ENCODE data around the gene TBC1D5.

Gene TBC1D5

GRCh38 chr3:17288839-17289399 is 453.5 kb downstream of the TBC1D5 start:
- Histone ChIP-seq H3K27ac (no peak overlapping the region), H3K4me3 (no peak overlapping the region), H3K36me3 (peaks cover 5 to 17% (median 9%) of the 10 kb centered on the region in 3 donors), H3K4me1 (peaks cover 0 to 3% (median 0%) of the 10 kb centered on the region in 4 donors), H3K27me3 (no peaks in the 10 kb centered on the region), H3K9me3 (no peaks in the 10 kb centered on the region)
- no peak for TF ChIP-seq CTCF (IDR thresholded peaks at IDR 0.05)
- intact Hi-C loops (cut with DNase I; ENCODE audit: low total_unique reads), result no loop called here
- no peak for DNase-seq

- Histone ChIP-seq H3K4me1 (peaks cover 0 to 3% (median 0%) of the 10 kb centered on the region in 4 donors), H3K36me3 (peaks cover 5 to 17% (median 9%) of the 10 kb centered on the region in 3 donors), H3K4me3 (no peak overlapping the region), H3K27me3 (no peaks in the 10 kb centered on the region), H3K9me3 (no peaks in the 10 kb centered on the region), H3K27ac (no peak overlapping the region)
- DNase-seq, result no peak
- intact Hi-C loops (cut with DNase I; ENCODE audit: low total_unique reads), result no loop called here
- no peak for TF ChIP-seq CTCF (IDR thresholded peaks at IDR 0.05)
Observed at GRCh38 chr3:17287006-17287689, 455.3 kb downstream of the TBC1D5 start.

- Histone ChIP-seq H3K27ac (no peak overlapping the region), H3K9me3 (no peaks in the 10 kb centered on the region), H3K4me3 (no peak overlapping the region), H3K36me3 (no peaks in the 10 kb centered on the region), H3K27me3 (no peaks in the 10 kb centered on the region), H3K4me1 (no peaks in the 10 kb centered on the region)
- DNase-seq, result no peak
- intact Hi-C loops (cut with DNase I; ENCODE audit: low total_unique reads), result loop anchor here (10.0 kb wide), 1 partner anchor 117 kb away; no protein-coding TSS in a partner anchor
- no peak for TF ChIP-seq CTCF (IDR thresholded peaks at IDR 0.05)
Observed at GRCh38 chr3:17278006-17278405, 464.4 kb downstream of the TBC1D5 start.

- intact Hi-C loops (cut with DNase I; ENCODE audit: low total_unique reads), result loop anchor here (10.0 kb wide), 1 partner anchor 148 kb away; no protein-coding TSS in a partner anchor
- no peak for DNase-seq
- Histone ChIP-seq H3K4me1 (no peaks in the 10 kb centered on the region), H3K9me3 (no peaks in the 10 kb centered on the region), H3K27me3 (no peaks in the 10 kb centered on the region), H3K4me3 (no peak overlapping the region), H3K36me3 (no peaks in the 10 kb centered on the region), H3K27ac (no peak overlapping the region)
- no peak for TF ChIP-seq CTCF (IDR thresholded peaks at IDR 0.05)
Observed at GRCh38 chr3:17266846-17267245, 475.6 kb downstream of the TBC1D5 start.

GRCh38 chr3:17261627-17262369 is 480.6 kb downstream of the TBC1D5 start:
- intact Hi-C loops (cut with DNase I; ENCODE audit: low total_unique reads), result loop anchor here (10.0 kb wide), 1 partner anchor 153 kb away; no protein-coding TSS in a partner anchor
- Histone ChIP-seq H3K4me3 (no peak overlapping the region), H3K27ac (no peak overlapping the region), H3K9me3 (no peaks in the 10 kb centered on the region), H3K27me3 (no peaks in the 10 kb centered on the region), H3K36me3 (no peaks in the 10 kb centered on the region), H3K4me1 (no peaks in the 10 kb centered on the region)
- no peak for DNase-seq
- TF ChIP-seq CTCF (IDR thresholded peaks at IDR 0.05), result no peak
